Activated CD4-positive, CD25-positive, alpha-beta regulatory T cell (primary cell): ENCODE results near the gene NCOA6.

Experiments used
- DNase-seq, 4 experiments: peaks; one replicate each; lab custom pipeline; 2025; lab: John Stamatoyannopoulos, UW

The NCOA6 gene

GRCh38 chr20:34704177-34705007 lies 121.1 kb downstream of the NCOA6 start, which contains the start of gene TP53INP2:
Gene TP53INP2 (plus strand): TSS chr20:34704344. CDS start chr20:34708740, 4,396 bp downstream.
- DNase-seq = peak; percentile 50 to 71 (median 62)

GRCh38 chr20:34703424-34704176 lies 121.9 kb downstream of the NCOA6 start:
- DNase-seq = no peak

DNA sequence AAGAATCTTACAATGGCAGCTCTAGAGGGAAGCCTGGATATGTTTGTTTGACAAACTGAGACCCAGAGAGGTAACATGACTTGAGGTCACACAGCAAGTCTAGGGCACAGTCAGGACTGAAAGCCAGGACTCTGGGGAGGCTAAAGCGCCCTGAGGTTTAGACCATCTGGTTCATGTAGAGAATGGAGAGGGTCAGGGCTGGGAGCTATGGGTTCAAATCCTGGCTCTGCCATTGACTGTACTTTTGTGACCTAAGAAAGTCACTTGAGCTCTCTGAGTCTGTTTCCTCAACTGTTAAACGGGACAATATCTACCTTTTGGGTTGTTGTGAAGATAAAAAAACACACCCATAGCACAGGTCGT lies 122.4 kb downstream of the NCOA6 start:
- DNase-seq = no peak

GRCh38 chr20:34701405-34702085 lies 123.9 kb downstream of the NCOA6 start:
- no peak for DNase-seq

DNA sequence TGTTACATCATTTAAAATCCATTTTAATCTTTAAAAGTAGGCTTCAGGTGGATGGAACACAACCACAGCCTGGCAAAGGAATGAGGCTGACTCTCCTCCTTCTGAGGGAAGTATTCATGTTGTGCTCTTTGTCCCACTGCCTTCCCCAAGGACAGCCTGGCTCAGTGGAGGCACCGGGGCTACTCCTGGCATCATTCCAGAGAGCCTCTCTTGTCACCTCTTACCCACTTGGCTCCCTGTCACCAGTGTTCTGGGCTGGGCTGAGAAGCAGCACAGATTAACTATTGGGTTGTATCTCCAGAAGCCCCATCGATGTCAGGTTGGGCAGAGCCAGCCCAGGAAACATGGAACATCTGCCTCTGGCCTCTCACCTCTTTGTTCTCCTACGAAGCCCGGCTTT lies 132.0 kb downstream of the NCOA6 start:
- DNase-seq = no peak

GRCh38 chr20:34691838-34692237 lies 133.6 kb downstream of the NCOA6 start:
- no peak for DNase-seq

DNA sequence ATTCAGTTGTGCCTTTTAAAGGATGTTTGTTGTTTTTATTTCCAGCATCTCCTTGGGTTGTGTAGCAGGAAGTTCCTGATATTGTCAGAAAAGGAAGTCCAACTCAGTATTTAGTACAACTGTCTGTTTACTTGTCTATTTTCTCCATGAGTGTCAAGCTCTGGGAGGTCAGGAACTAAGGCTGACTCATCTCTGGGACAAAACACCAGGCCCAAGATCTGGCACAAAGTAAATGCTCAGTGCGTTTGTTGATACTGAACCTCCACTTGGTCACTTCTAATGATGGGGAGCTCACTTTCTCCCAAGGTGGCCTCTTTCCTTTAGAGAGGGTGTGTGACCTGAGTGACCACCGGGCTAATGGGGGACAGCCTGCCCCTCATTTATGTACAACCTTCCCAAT lies 136.0 kb downstream of the NCOA6 start:
- DNase-seq = no peak

DNA sequence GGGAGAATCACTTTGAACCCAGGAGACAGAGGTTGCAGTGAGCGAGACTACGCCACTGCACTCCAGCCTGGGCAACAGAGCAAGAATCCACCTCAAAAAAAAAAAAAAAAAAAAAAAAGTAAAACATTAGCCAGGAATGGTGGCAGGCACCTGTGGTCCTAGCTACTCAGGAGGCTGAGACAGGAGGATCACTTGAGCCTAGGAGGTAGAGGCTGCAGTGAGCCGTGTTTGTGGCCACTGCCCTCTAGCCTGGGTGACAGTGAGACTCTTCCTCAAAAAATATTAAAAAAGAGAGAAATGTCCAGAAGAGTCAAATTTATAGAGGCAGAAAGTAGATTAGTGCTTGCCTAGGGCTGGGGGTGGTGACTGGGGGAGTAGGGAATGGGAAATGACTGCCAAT lies 141.8 kb downstream of the NCOA6 start:
- DNase-seq = no peak

GRCh38 chr20:34680586-34681175 lies 144.8 kb downstream of the NCOA6 start:
- no peak for DNase-seq

DNA sequence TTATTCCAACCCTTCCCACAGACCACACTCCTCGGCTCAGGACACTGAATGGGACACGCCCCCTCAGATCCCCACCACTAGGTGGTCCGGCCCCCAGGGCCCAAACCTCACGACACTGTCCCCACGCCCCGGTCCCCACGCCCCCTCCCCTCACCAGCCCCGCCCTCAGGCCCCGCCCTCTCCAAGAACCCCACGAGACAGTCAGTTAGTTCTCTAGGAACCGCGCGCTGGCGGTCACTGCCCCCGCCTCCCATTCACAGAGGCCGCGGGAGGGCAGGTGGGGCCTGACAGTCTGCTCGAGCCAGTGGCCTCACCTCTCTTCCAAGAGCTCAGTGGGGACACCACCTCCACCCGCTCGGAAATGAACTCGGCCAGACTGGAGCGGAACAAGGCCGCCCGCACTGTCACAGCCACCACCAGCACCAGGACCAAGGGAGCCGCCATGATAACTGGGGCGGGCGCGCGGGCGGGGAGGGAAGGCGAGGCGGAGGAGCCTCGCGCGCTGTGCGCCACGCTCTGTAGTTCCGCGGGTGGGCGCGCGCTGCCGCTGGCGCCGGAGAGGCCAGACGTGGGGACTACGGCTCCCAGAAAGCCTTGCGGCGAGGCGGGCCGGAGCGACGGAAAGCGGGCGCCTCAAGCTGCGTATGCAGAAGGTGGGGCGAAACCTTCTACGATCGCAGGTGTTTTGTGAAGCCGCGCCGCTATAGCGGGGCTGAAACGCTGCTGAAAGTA lies 148.6 kb downstream of the NCOA6 start, which contains the start of gene PIGU:
Gene PIGU (minus strand): TSS at position 451 of the 732 bp plus-strand sequence. CDS start 7 bp downstream, at position 444.
- DNase-seq = peak; percentile 83 to 96 (median 92)

DNA sequence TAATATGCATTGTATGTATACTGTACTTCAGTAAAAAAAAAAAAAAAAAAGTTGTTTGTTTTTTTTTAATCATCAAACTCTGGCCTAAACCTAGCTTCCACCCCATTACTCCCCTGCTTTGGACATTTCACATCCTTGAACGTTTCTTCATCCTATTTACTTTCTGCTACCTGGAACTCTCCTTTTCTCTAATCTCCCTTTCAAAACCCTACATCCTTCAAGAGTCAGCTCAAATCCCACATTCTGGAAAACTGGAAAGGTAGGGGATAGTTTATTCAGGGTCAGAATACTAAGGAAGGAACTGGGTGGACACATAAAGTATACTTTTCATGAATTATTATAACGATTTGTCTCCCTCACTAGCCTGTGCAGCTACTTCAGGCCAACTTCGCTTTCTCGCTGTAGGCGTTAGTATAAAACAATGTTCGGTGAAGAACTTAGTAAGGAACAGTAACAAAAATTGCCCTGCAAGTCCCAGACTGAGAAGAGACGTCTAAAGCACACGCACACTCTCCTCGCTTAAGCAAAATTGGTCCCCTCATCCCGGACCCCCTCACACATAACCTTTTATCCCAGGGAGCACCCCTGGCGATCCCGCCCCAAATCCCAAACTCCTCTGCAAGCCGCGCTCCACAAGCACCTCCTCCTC lies 149.3 kb downstream of the NCOA6 start:
- DNase-seq = no peak

GRCh38 chr20:34675561-34675960 lies 149.9 kb downstream of the NCOA6 start:
- no peak for DNase-seq

- no peak for DNase-seq
These were observed 152.0 kb downstream of the NCOA6 start for GRCh38 chr20:34673412-34673811.

GRCh38 chr20:34669094-34669493 lies 156.4 kb downstream of the NCOA6 start:
- no peak for DNase-seq
